Measurements from ENCODE around the gene CCR6. TPM values are rescaled to one million over a fixed set of nuclear protein-coding genes. Genes with fewer than 3 reads are reported as not detected.

CCR6 gene
- total and polyA plus RNA-seq, 2 of the 13 experiments (the other 11 are each of a cell fraction or from before 2014, with no cell fraction given) = 4.5 to 8.7 TPM

GRCh38 chr6:167129562-167129961, 6.7 kb downstream of the CCR6 start (continued):
- no peak for TF ChIP-seq POGZ (CRISPR knock-in tag; IDR thresholded peaks at IDR 0.05)
- TF ChIP-seq CTCF (CRISPR knock-in tag; IDR thresholded peaks at IDR 0.05) = no peak
- no peak for TF ChIP-seq ZNF451 (CRISPR knock-in tag; IDR thresholded peaks at IDR 0.05)
- TF ChIP-seq ZNF317 (CRISPR knock-in tag; IDR thresholded peaks at IDR 0.05) = no peak

- H3K9ac ChIP-seq (ENCODE audit: insufficient read depth, low read depth, low read length) = no peak overlapping the region
- H3K79me2 ChIP-seq (ENCODE audit: insufficient read depth, low read length) = no peaks in the 10 kb centered on the region
- no peak overlapping the region for H3K4me2 ChIP-seq (ENCODE audit: low read depth, low read length)
- no peak overlapping the region for H3K4me3 ChIP-seq (replicated peaks in 1 of 3; ENCODE audit: insufficient read depth in 1 of 3, low read depth in 2 of 3, low read length in 3 of 3)
- DNase-seq (ENCODE audit: low spot score) (no peak), FAIRE-seq (no peak), ATAC-seq (no peak)
- H2AFZ ChIP-seq (ENCODE audit: low read length) = no peak overlapping the region
- no peak overlapping the region for H3K27ac ChIP-seq (ENCODE audit: extremely low read length, insufficient read depth, low read length)
- ChIA-PET CTCF (ENCODE audit: low intra/inter-chr PET ratio, low total read pairs) (no interaction called here), POLR2A (interaction anchor here (1.0 to 1.4 kb wide), 2 partner anchors 9 to 10 kb away, joined by 3 to 11 read pairs; no protein-coding TSS in a partner anchor)
- no peaks in the 10 kb centered on the region for H4K20me1 ChIP-seq (ENCODE audit: insufficient read depth, low read length)
- intact Hi-C loops (cut with micrococcal nuclease; ENCODE audit: unreplicated experiment) (no loop called here), in situ Hi-C loops (cut with HindIII; ENCODE audit: extremely low pct_ligation_motif_present, low pct_unique_long_range_greater_than_20kb) (loop anchor here (25.0 kb wide), 1 partner anchor 118 kb away; no protein-coding TSS in a partner anchor)
- H3K36me3 ChIP-seq (replicated peaks in 1 of 2; ENCODE audit: control insufficient read depth in 1 of 2, insufficient read depth in 2 of 2, low read length in 2 of 2) = peaks cover 6 to 7% of the 10 kb centered on the region in 2 experiments; a peak in 3 of 5 replicates
- no peaks in the 10 kb centered on the region for H3K9me3 ChIP-seq (ENCODE audit: low read length)
- H3K27me3 ChIP-seq (ENCODE audit: control insufficient read depth in 1 of 2, insufficient read depth in 2 of 2, low read length in 2 of 2) = no peaks in the 10 kb centered on the region
- TF ChIP-seq RBFOX2 (IDR thresholded peaks at IDR 0.05; ENCODE audit: low read depth, low read length) (peak; percentile 41; the same call in 1 of the 2 replicates), TFDP2 (CRISPR knock-in tag; IDR thresholded peaks at IDR 0.05) (no peak), SP2 (CRISPR knock-in tag; IDR thresholded peaks at IDR 0.05) (no peak), HBP1 (CRISPR knock-in tag; IDR thresholded peaks at IDR 0.05; ENCODE audit: low read depth) (no peak)
- no TSS peak for BruUV-seq (replicated peaks)
- H3K4me1 ChIP-seq (ENCODE audit: insufficient read depth, low read length) = peaks cover 50% of the 10 kb centered on the region
- WGBS (ENCODE audit: low lambda C conversion rate) = 85% methylated on average over 6 of the region's 6 CpGs
These were observed 7.2 kb downstream of the CCR6 start for GRCh38 chr6:167130008-167130677.

Data from HepG2 (cell line).